ENCODE data around the gene PI4KA.
"Not testable (repeated sequence)": the region's sequence is repeated elsewhere in the genome, so short reads cannot be mapped to it uniquely, and the experiment has no call there.

The PI4KA gene

DNA sequence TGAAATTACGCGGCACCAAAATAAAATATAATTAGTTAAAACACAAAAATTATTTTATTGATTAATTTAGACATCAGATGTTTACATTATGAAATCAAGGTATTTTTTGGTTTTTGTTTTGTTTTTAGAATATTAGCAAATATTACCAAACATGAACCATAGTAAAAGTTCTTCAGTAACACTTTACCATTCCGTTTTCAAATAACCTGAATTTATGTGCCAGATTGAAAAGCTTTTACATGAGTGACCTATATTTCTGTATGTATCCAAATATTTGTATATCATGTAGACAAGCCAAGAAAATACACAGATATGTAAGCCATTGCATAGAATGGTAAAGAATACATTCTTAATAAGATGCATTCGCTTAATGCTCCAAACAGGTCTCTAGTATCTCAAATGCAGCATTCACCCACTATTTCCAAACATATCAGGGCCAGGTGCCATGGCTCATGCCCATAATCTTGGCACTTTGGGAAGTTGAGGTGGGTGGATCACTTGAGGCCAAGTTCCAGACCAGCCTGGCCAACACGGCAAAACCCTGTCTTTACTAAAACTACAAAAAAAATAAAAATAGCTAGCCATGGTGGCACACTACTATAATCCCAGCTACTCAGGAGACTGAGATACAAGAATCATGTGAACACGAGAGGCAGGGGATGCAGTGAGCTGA lies 187.1 kb downstream of the PI4KA start:
- no peak overlapping the region for H3K9ac ChIP-seq (ENCODE audit: low read length)
- peaks cover 12% of the 10 kb centered on the region for H3K9me3 ChIP-seq (ENCODE audit: control insufficient read depth, low read length)
- H3K36me3 ChIP-seq (ENCODE audit: control insufficient read depth, insufficient read depth, low read length, severe bottlenecking), result no peaks in the 10 kb centered on the region
- H3K27me3 ChIP-seq (replicated peaks; ENCODE audit: control insufficient read depth, insufficient read depth, low read length), result peaks cover 8% of the 10 kb centered on the region
- H3K4me3 ChIP-seq (ENCODE audit: low read length), result no peak overlapping the region
- no peaks in the 10 kb centered on the region for H3K4me1 ChIP-seq (ENCODE audit: control insufficient read depth, insufficient read depth, low read length)
- DNase-seq (ENCODE audit: low read depth), result no peak

DNA sequence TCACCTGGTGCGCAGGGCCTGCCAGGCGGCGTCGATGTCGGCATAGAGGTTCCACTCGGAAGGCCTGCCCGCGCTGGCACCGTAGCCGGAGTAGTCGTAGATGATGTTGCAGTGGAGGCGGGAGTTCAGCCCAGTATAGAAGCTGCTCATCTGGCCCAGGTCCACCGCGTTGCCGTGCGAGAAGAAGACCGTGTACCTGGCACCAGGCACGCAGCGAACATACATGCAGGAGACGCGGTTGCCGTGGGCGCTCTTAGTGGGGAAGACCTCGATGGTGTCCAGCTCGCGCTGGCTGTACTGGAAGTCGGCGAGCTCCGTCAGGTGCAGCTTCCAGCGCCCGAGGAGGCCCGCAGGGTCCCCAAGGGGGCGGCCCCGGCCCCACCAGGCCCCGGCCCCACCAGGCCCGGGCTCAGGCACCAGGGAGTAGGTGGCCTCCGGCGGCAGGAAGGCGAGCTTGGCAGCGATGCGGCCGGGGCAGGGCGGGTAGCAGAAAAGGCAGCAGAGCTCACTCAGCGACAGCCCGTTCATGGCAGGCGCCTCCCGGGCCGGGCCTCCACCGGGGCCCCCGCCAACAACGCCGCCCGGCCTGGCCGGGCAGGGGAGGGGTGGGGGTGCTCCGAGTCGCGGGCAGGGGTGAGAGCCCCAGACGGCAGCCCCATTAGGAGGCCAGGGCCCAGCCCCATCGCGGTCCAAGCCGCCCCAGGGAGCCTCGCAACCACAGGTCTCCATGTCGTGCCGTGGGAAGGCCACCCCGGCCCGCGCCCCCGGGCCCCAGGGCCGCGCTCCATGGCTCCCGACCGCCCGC lies 188.0 kb downstream of the PI4KA start:
- not testable (repeated sequence) for H3K4me1 ChIP-seq (ENCODE audit: control insufficient read depth, insufficient read depth, low read length); H3K27me3 ChIP-seq (replicated peaks; ENCODE audit: control insufficient read depth, insufficient read depth, low read length); DNase-seq (ENCODE audit: low read depth); H3K4me3 ChIP-seq (ENCODE audit: low read length); H3K9me3 ChIP-seq (ENCODE audit: control insufficient read depth, low read length); H3K9ac ChIP-seq (ENCODE audit: low read length); H3K36me3 ChIP-seq (ENCODE audit: control insufficient read depth, insufficient read depth, low read length, severe bottlenecking)

DNA sequence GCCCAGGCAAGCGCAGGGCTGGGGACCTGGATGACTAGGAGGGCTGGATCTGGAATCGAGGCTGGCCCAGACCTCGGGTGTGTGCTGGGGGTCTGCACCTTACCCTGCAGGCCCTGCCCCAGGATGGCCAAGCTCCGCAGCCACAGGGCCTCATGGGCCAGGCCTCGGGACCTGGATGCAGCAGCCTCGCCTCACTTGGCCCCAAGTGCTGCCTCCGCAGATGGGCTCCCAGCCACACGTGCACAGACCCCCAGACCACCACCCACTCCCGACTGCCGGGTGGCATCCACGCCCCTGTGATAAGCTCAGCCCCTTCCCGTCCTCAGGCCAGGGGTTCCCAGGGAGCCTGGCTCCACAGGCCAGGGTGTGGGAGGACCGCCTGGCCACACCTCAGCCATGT lies 188.7 kb downstream of the PI4KA start:
- DNase-seq (ENCODE audit: low read depth); H3K9ac ChIP-seq (ENCODE audit: low read length); H3K4me1 ChIP-seq (ENCODE audit: control insufficient read depth, insufficient read depth, low read length); H3K9me3 ChIP-seq (ENCODE audit: control insufficient read depth, low read length); H3K36me3 ChIP-seq (ENCODE audit: control insufficient read depth, insufficient read depth, low read length, severe bottlenecking); H3K27me3 ChIP-seq (replicated peaks; ENCODE audit: control insufficient read depth, insufficient read depth, low read length); H3K4me3 ChIP-seq (ENCODE audit: low read length): not testable (repeated sequence)

DNA sequence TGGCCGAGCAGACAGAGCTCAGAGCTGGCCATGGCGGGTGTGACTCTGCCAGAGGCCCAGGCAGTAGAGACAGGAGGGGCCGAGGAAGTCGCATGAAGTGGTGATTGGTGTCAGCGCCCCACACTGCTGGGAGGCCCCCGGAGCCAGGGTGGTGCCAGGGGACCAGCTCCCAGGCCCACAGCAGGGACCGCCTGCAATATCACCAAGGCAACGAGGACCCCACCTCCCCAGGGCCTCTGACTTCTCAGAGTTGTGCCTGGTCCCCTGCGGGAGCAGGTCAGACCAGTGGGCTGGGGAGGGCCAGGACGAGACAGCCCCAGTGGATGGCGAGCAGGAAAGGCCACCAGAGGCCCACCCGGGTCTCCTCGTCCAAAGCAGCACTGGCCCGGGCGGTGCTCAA lies 189.1 kb downstream of the PI4KA start:
- not testable (repeated sequence) for H3K27me3 ChIP-seq (replicated peaks; ENCODE audit: control insufficient read depth, insufficient read depth, low read length); H3K9ac ChIP-seq (ENCODE audit: low read length); H3K4me1 ChIP-seq (ENCODE audit: control insufficient read depth, insufficient read depth, low read length); H3K4me3 ChIP-seq (ENCODE audit: low read length); H3K36me3 ChIP-seq (ENCODE audit: control insufficient read depth, insufficient read depth, low read length, severe bottlenecking); H3K9me3 ChIP-seq (ENCODE audit: control insufficient read depth, low read length); DNase-seq (ENCODE audit: low read depth)

DNA sequence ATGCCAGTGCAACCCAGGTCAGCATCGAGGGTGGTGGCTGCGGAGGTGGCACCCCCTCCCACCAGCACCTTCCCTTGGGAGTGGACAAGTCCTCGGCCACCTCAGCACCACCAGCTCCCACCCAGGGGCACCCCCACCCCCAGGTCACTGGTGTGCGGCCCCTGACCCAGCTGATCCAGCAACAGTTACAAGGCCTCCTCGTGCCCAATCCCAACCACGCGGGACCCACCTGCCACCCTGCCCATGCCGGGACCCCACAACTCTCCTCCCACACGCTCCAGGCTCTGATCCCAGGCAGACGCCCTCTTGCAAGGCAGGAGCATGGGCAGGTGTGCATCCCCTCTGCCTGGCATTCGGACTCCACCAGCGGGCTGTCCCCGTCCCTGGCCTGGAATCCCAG lies 189.8 kb downstream of the PI4KA start:
- not testable (repeated sequence) for DNase-seq (ENCODE audit: low read depth)

DNA sequence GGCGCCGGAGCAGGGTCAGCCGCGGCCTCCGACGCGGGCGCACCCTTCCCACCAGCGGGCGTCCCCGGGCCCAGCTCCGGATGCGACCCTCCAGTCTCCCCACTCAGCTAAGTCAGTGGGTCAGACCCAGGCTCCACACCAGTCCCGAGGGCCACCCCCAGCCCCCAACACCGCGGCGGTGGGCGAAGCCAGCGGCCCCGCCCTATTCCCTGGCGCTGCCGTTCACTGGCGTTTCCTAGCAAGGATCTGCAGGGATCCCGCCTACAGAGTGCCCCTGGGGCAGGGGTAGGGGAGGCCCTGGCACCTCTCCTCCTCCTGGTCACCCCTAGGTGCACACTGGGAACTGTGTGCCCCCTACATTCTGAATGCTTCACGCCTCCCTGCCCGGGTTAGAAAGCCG lies 190.4 kb downstream of the PI4KA start:
- not testable (repeated sequence) for DNase-seq (ENCODE audit: low read depth); H3K36me3 ChIP-seq (ENCODE audit: control insufficient read depth, insufficient read depth, low read length, severe bottlenecking); H3K4me3 ChIP-seq (ENCODE audit: low read length); H3K4me1 ChIP-seq (ENCODE audit: control insufficient read depth, insufficient read depth, low read length); H3K9me3 ChIP-seq (ENCODE audit: control insufficient read depth, low read length); H3K27me3 ChIP-seq (replicated peaks; ENCODE audit: control insufficient read depth, insufficient read depth, low read length); H3K9ac ChIP-seq (ENCODE audit: low read length)

More for the DNA sequence above, 189.8 kb downstream of the PI4KA start:
- H3K9ac ChIP-seq (ENCODE audit: low read length); H3K9me3 ChIP-seq (ENCODE audit: control insufficient read depth, low read length); H3K4me3 ChIP-seq (ENCODE audit: low read length); H3K27me3 ChIP-seq (replicated peaks; ENCODE audit: control insufficient read depth, insufficient read depth, low read length); H3K36me3 ChIP-seq (ENCODE audit: control insufficient read depth, insufficient read depth, low read length, severe bottlenecking); H3K4me1 ChIP-seq (ENCODE audit: control insufficient read depth, insufficient read depth, low read length): not testable (repeated sequence)

DNA sequence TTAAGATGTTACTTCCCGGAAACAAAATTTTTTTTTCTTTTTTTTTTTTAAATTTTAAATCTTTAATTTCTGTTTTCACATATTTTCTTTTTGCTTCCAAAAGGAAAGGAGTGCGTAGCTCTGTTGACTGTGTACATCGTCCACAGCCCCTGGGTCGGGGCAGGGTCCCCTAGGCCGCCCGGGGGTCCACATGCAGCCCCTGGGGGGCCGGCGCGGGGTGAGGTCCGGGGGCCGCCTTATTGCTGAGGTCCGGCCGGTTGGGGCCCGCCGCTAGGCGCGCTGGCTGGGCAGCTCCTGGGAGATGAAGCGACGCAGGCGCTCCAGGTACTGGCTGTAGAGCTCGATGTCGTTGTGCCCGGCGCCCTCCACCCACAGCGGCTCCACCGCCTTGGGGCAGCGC lies 191.1 kb downstream of the PI4KA start:
- not testable (repeated sequence) for H3K27me3 ChIP-seq (replicated peaks; ENCODE audit: control insufficient read depth, insufficient read depth, low read length); DNase-seq (ENCODE audit: low read depth); H3K36me3 ChIP-seq (ENCODE audit: control insufficient read depth, insufficient read depth, low read length, severe bottlenecking); H3K9me3 ChIP-seq (ENCODE audit: control insufficient read depth, low read length); H3K4me1 ChIP-seq (ENCODE audit: control insufficient read depth, insufficient read depth, low read length); H3K4me3 ChIP-seq (ENCODE audit: low read length); H3K9ac ChIP-seq (ENCODE audit: low read length)

DNA sequence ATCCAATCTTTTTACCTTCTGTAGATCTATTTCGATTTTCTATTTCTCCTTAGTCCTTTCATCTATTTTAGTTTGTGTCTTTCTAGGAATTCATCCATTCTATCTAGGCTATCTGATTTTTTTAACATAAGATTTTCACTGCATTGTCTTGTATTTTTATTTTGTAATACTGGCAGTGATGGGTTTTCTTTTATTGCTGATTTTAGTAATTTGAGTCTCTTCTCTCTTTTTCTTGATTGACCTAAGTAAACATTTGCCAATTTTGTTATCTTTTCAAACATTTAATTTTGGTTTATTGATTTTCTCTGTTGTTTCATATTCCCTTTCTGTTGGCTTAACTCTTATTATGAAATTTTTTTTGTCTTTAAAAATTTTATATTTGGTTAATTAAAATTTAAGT lies 192.1 kb downstream of the PI4KA start:
- H3K4me1 ChIP-seq (ENCODE audit: control insufficient read depth, insufficient read depth, low read length), result no peaks in the 10 kb centered on the region
- H3K4me3 ChIP-seq (ENCODE audit: low read length), result no peak overlapping the region
- peaks cover 6% of the 10 kb centered on the region for H3K27me3 ChIP-seq (replicated peaks; ENCODE audit: control insufficient read depth, insufficient read depth, low read length)
- H3K9me3 ChIP-seq (ENCODE audit: control insufficient read depth, low read length), result peaks cover 8% of the 10 kb centered on the region
- no peak for DNase-seq (ENCODE audit: low read depth)
- no peak overlapping the region for H3K9ac ChIP-seq (ENCODE audit: low read length)
- no peaks in the 10 kb centered on the region for H3K36me3 ChIP-seq (ENCODE audit: control insufficient read depth, insufficient read depth, low read length, severe bottlenecking)

DNA sequence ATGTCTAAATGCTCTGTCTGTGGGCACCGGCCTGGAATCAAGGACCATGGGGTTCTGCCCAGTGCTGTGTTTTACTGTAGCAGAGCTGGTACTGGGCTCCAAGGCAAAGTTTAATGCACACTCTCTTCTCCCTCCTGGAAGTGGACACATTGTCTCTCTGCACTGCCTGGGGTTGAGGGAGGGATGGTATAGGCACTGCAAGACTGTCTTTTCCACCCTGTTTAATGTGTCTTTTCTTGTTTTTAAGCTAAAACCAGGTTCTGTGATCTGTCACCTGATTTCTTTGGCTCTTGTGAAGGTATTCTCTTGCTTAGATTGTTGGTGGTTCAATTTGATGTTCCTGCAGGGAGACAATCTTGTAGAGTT lies 194.0 kb downstream of the PI4KA start:
- Histone ChIP-seq H3K9ac (ENCODE audit: low read length) (no peak overlapping the region), H3K27me3 (replicated peaks; ENCODE audit: control insufficient read depth, insufficient read depth, low read length) (peaks cover 25% of the 10 kb centered on the region), H3K9me3 (ENCODE audit: control insufficient read depth, low read length) (peaks cover 10% of the 10 kb centered on the region), H3K4me1 (ENCODE audit: control insufficient read depth, insufficient read depth, low read length) (no peaks in the 10 kb centered on the region), H3K36me3 (ENCODE audit: control insufficient read depth, insufficient read depth, low read length, severe bottlenecking) (no peaks in the 10 kb centered on the region), H3K4me3 (ENCODE audit: low read length) (no peak overlapping the region)
- no peak for DNase-seq (ENCODE audit: low read depth)

DNA sequence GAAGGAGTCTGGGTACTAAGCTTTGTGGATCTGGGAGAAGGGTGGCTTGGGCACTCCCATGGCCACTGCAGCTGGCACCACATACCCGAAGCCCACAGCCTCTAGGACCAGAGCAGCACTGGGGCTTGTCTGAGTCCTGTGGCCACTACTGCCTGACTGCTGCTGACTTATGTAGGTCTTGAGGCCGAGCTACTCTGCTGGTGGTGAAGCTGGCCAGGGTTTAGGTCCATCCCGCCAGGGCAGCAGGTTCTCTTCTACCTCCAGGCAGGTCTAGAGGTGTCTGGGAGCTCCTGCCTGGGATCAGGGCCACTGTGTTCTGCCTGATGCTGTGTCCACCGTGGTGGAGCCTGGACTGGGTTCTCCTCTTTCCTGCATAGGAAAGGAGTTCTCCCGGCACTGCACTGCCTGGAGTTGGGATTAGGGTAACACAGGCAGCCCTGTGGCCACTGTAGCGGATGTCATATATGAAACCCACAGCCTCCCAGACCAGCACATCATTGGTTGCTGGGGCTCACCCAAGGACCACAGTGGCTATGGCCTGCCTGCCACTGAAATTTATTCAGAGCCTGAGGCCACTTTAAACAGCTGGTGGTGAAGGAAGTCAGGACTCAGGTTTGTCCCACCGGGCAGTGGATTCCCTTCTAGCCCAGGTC lies 194.5 kb downstream of the PI4KA start:
- H3K4me3 ChIP-seq (ENCODE audit: low read length), result no peak overlapping the region
- peaks cover 15% of the 10 kb centered on the region for H3K9me3 ChIP-seq (ENCODE audit: control insufficient read depth, low read length)
- no peak for DNase-seq (ENCODE audit: low read depth)
- peaks cover 28% of the 10 kb centered on the region for H3K27me3 ChIP-seq (replicated peaks; ENCODE audit: control insufficient read depth, insufficient read depth, low read length)
- H3K9ac ChIP-seq (ENCODE audit: low read length), result no peak overlapping the region
- no peaks in the 10 kb centered on the region for H3K4me1 ChIP-seq (ENCODE audit: control insufficient read depth, insufficient read depth, low read length)
- H3K36me3 ChIP-seq (ENCODE audit: control insufficient read depth, insufficient read depth, low read length, severe bottlenecking), result no peaks in the 10 kb centered on the region

DNA sequence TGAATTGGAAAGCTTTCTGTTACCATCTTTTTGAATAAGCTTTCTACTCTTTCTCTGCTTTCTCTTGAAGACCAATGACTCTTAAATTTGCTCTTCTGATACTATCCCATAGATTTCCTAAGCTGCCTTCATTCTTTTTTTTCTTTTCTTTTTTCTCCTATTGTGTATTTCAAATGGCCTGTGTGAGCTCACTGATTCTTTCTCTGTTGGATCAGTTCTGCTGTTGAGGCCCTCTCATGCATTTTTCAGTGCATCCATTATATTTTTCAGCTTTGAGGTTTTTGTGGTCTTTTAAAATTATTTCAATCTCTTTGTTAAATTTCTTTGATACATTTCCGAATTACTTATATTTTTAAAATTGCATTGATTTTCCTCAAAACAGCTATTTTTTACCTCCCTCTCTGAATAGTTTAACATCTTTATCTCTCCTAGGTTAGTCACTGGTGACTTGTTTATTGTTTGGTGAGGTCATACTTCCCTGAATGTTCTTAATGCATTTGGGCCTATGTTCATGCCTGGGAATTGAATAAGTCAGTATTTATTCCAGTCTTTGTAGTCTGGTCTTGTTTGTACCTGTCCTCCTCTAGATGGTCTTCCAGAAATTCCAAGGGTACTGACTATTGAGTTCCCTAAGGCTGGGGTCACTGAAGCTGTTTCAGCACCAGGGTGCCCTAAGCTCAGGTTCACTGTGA lies 195.3 kb downstream of the PI4KA start:
- Histone ChIP-seq H3K4me1 (ENCODE audit: control insufficient read depth, insufficient read depth, low read length) (no peaks in the 10 kb centered on the region), H3K9me3 (ENCODE audit: control insufficient read depth, low read length) (peaks cover 15% of the 10 kb centered on the region), H3K27me3 (replicated peaks; ENCODE audit: control insufficient read depth, insufficient read depth, low read length) (peaks cover 28% of the 10 kb centered on the region), H3K36me3 (ENCODE audit: control insufficient read depth, insufficient read depth, low read length, severe bottlenecking) (no peaks in the 10 kb centered on the region), H3K4me3 (ENCODE audit: low read length) (no peak overlapping the region), H3K9ac (ENCODE audit: low read length) (no peak overlapping the region)
- no peak for DNase-seq (ENCODE audit: low read depth)
